ENCODE measurements around the gene AQP6.

Gene AQP6

GRCh38 chr12:49972641-49973360, at the start of gene AQP6:
AQP6 (plus strand) TSS chr12:49972947; CDS start chr12:49973174, 227 bp downstream.
- DNase-seq (ENCODE audit: low spot score) = no peak

DNA sequence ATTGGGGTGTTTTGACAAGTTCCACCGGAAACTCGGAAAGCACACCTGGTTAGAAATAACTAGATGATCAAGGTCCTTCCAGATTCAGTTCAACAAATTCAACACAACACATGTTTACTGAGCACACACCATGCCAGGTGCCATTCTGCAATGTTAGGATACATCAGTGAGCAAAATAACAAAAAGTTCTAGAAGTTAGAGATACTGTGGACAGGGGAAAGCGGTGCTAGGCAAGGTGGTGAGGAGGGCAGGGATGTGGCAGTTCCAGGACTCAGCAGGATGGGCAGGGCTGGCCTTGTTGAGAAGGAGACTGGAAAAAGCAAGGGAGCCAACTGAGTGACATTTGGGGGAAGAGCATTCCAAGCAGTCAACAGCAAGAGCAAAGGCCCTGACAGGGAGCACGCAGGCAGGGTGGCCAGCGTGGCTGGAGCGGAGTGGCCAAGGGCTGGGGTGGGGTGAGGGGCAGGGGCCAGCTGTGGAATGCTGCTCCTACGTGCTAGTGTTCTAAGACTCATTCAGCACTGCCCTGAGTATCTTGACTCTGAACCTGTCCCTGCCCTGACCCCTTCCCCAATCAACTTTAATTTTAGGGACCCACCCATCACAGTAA, 49.6 kb upstream of the AQP6 start:
- no peak for DNase-seq (ENCODE audit: low spot score)

DNA sequence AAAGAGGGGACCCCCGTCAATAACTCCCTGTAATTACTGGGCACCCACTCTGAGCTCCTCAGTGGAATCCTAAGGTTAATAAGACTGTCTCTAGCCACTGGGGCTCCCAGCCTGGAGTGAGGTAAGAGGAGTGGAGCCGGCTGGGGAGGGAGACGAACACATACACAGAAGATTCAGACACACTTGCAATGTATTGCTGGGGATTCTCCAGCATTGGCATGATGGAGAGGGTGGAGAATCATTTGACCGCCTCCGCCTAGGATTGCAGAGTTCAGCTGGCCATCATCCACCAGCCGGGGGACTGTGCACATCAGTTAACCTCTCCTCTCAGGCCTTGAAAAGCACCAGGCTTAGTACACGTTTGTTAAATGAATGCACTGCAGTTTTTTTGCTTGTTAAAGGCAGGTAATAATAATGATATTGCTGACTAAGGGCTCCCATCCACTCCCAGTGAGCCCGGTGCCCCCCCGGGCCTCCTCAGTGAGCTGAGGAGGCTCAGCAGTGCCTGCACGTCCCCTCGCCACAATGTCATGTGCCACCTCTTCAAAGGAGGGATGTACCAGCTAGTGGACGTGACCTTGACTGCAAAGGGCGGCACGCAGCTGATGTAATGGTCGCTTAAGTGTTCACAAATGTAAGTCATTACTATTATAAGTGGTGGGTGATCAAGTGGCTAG, 48.7 kb upstream of the AQP6 start:
- DNase-seq (ENCODE audit: low spot score) = no peak

DNA sequence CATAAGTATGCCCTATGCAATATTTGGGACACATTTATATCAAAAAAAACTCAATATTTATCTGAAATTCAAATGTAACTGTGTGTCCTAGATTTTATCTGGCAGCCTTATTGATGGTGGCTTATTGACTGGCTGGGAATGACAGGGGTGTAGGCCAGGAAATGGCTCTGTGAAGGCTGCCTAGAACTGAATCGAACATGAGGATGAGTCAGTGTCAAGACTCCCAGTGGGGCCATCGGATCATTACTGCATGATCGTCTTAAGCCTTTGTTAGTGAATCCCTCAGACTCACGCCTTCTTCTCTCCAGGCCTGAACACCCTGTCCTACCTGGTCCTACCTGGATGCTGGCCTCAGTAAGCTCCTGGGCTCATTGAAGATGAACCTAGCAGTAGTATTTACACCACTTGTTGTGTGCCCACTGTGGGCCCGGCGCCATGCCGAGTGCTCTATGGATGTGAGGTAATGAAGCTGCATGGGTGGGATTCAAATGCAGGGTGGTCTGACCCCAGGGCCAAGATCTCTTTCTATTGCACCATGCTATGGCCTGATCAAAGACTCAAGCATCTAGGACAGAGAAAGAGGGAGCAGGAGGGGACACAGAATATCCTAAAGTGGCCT, 48.0 kb upstream of the AQP6 start:
- no peak for DNase-seq (ENCODE audit: low spot score)

DNA sequence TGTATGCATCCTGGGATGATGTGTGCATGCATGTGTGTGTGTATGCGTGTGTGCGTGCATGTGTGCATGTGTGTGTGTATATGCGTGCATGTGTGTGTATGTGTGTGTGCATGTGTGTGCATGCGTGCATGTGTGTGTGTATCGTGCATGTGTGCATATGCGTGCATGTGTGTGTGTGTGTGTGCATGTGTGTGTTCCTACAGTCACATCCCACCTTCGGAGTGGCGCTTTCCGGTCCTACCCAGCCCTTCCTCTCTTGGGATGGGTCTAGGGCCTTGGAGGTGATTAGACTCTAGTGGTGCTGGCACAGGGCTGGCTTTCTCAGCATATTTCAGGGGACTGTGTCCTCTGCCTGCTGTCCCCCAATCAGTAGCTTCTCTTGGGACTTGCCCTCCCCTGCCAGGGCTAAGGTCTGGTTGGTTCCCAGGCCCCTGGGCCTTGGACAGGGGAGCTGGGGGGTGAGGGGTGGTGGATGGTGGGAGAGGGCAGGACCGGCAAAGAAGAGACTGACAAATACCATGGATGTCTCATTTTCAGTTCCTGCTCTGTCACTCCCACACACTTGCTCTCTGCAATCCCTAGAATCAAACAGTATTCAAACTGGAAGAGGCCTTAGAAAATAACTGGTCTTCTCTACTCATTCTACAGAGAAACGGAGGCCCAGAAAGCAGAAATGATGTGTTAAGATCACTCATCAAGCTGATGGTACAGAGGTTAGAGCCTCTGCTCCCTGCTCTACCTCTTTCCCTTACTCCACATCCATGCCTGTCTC, 47.1 kb upstream of the AQP6 start:
- no peak for DNase-seq (ENCODE audit: low spot score)

- no peak for DNase-seq (ENCODE audit: low spot score)
These were observed 44.3 kb upstream of the AQP6 start for GRCh38 chr12:49928471-49928870.

DNA sequence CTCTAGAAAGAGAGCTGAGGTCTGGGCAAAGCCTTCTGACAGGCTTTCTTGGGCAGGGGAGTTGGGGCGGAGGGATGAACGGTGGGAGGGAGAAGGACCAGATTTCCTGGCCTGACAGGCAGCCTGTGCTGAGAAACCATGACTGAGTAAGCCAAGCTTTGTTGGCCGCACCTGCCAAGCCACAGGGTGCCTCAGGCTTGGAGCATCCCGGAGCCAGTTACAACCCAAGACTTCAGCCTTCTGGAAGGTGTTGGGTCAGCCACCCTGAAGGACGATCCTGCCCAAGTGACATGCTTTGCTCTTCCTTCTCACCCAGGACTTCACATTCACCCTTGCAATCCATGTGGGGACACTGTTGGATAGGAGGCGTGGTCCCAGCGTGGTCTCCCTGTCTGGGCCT, 43.2 kb upstream of the AQP6 start:
- DNase-seq (ENCODE audit: low spot score) = no peak

DNA sequence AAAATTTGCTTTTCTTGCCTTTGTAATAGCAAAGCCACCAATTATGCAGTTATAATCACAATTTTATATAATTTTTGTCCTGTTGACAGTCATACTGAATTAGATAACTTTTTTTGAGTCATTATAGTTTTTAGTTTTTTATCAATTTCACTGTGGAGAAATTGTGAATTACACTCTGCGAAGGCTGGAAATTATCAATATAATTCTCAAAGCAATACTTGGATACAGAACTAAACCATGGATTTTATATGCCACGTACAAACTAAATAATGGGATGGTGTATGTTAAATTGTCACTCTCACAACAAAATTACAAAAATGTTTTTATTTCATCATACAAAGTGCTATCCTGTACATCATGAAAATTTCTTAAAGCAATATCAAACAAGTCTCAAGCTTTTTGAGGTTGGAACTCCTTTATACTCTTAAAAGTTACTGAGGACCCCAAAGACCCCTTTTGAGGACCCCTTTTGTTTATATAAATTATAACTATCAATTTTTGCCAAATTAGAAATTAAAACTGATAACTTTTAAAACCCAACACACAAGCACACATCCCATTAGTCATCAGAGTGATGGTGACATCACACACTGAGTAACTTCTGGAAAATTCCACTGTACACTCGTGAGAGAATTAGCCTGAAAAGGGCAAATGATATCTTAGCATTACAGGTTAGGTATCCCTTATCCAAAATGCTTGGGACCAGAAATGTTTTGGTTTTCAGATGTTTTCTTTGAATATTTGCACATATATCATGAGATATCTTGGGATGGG, 42.0 kb upstream of the AQP6 start:
- no peak for DNase-seq (ENCODE audit: low spot score)

GRCh38 chr12:49932023-49932422, 40.7 kb upstream of the AQP6 start:
- DNase-seq (ENCODE audit: low spot score) = no peak

- no peak for DNase-seq (ENCODE audit: low spot score)
These were observed 40.1 kb upstream of the AQP6 start for GRCh38 chr12:49932533-49933130.

DNA sequence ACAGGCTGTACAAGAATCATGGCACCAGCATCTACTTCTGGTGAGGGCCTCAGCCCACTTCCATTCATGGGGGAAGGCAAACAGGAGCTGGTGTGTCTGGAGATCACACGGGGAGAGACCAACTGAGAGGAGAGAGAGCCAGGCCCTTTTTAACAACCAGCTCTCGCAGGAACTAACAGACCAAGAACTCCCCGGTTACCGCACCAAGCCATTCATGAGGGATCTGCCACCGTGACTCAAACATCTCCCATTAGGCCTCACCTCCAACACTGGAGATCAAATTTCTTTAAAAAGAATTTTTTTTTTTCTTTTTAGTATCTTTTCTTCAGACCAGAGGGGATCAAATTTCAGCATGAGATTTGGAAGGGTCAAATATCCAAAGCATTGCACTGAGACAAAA, 39.0 kb upstream of the AQP6 start:
- no peak for DNase-seq (ENCODE audit: low spot score)

DNA sequence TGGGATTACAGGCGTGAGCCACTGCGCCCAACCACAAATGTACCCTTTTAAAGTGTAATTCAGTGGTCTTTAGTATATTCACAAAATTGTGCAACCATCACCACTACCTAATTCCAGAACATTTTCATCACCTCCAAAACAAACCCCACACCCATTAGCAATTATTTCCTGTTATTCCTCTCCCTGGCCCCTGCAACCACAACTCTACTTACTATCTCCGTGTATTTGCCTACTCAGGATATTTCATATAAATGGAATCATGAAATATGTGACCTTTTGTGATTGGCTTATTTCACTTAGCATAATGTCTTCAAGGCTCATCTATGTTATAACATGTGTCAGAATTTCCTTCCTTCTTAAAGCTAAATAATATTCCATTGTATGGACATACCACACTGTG, 38.2 kb upstream of the AQP6 start:
- DNase-seq (ENCODE audit: low spot score) = no peak

DNA sequence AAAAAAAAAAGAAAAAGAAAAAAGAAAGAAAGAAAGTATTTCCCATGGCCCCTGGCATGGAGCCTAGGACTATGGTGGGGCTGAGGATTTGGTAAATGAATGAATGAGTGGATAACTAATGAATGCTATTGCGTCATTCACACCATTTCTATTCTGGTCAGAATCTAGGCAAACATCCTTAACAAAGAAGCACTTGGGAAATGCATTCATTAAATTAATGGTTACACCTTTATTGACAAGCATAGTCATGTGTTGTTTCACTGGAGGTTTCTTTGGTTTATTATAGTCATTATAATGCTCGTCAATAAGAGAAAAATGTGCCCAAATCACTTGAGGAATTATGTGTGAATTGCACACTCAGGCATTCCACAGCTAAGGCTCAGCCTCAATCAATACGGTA, 35.8 kb upstream of the AQP6 start:
- no peak for DNase-seq (ENCODE audit: low spot score)

- no peak for DNase-seq (ENCODE audit: low spot score)
These were observed 35.0 kb upstream of the AQP6 start for GRCh38 chr12:49937639-49938300.

GRCh38 chr12:49939307-49939706, 33.4 kb upstream of the AQP6 start:
- no peak for DNase-seq (ENCODE audit: low spot score)

DNA sequence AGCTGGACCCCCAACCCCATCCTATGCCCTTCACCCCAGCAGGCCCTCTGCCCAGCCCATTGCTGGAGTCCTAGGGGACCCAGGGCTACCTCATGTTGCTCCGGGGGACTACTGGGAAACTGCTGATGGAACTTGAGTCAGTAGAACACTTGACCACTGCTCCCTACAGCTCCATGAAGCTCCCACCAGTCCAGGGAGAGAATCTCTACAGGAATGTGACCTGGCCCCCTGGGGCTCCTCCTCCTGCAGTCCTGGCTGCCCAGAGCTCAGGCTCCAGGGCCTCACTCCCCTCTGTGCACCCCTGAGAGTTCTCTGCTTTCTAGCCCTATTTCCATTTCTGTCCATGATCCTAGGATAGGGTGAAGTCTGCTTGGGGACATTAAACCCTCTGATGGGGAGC, 33.0 kb upstream of the AQP6 start:
- DNase-seq (ENCODE audit: low spot score) = no peak

GRCh38 chr12:49941556-49942511, 30.9 kb upstream of the AQP6 start:
- DNase-seq (ENCODE audit: low spot score) = no peak

GRCh38 chr12:49942512-49942893, 30.2 kb upstream of the AQP6 start:
- no peak for DNase-seq (ENCODE audit: low spot score)

DNA sequence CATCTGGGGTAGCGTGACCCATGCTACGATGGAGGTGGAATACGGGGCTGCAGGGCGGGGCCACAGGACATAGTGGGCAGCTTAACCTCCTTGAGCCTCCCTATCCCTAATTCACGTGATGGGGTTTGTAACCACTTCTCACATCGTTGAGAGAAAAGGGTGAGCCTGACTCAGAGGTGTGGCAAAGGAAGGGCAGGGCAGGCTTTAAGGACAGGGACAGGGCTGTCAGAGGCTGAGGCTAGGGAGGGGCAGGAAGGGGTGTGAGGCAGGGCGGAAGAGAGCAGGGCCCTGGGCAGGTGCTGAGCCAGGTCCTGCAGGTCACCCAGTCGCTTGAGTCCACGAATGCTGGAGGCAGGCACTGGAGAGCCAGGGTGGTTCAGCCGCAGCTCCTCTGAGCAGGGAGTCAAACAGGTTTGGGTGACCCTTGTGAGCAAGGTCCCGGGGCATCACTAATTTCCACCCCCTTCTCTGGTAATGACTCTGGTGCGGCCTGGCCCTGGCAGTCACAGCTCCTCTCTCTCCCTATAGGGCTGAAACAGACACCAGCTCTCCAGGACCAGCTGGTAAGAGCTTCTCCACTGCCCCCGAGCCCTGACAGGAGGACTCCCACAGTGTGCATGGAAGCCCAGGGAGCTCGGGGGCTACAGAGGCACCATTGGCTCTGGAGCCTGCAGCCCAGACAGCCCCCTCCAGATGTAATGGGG, 29.7 kb upstream of the AQP6 start:
- no peak for DNase-seq (ENCODE audit: low spot score)

All from HuH-7.5 (cell line).